Esophagus squamous epithelium (tissue), 5 donors: ENCODE measurements around the gene AIDA. TPM values are rescaled to one million over a fixed set of nuclear protein-coding genes. Genes with fewer than 3 reads are reported as not detected.
"Not testable (repeated sequence)": the region's sequence is repeated elsewhere in the genome, so short reads cannot be mapped to it uniquely, and the experiment has no call there.

Source experiments
- DNase-seq: peaks from one replicate; lab custom pipeline; 2025; lab: John Stamatoyannopoulos, UW
- H3K27ac ChIP-seq, 4 donors: fragments of 200-600 bp; sonication (generic); one replicate each; pipeline ENCODE4 v1.5.1; 2016 to 2019; ENCODE audit warnings: mild to moderate bottlenecking in 1 of 4
- H3K27me3 ChIP-seq, 4 donors: fragments of 200-600 bp; sonication (generic); 1 replicate in 3 of 4; 2 replicates in 1 of 4; pipeline versions ENCODE4 v1.5.1 to v1.6.0; 2017 to 2021; ENCODE audit warnings: antibody characterized with exemption in 1 of 4
- H3K36me3 ChIP-seq, 3 donors: fragments of 200-600 bp; sonication (generic); one replicate each; pipeline ENCODE4 v1.5.1; 2016 to 2019
- H3K4me1 ChIP-seq, 3 donors: fragments of 200-600 bp; sonication (generic); one replicate each; pipeline ENCODE4 v1.5.1; 2017 to 2019
- H3K4me3 ChIP-seq, 4 donors: fragments of 200-600 bp; sonication (generic); 1 replicate in 3 of 4; 2 replicates in 1 of 4; pipeline ENCODE4 v1.5.1; 2016 to 2019; ENCODE audit warnings: mild to moderate bottlenecking in 2 of 4, moderate library complexity in 1 of 4
- H3K9me3 ChIP-seq, 3 donors: fragments of 200-600 bp; sonication (generic); one replicate each; pipeline ENCODE4 v1.5.1; 2016 to 2019
- POLR2A ChIP-seq, 4 donors: fragments of 450-650 bp; IDR thresholded peaks; one replicate each; pipeline ENCODE4 v1.6.1; 2017; ENCODE audit warnings: antibody characterized with exemption in 4 of 4, mild to moderate bottlenecking in 4 of 4, moderate library complexity in 3 of 4
- WGBS, 2 donors: methylation state at CpG; one replicate each; pipeline ENCODE4 v1.1.5; 2018; 5-methylcytosine and 5-hydroxymethylcytosine counted together
- intact Hi-C: fragments of 100-400 bp; cut with DNase I; formaldehyde crosslinking; loops from one replicate; pipeline ENCODE4 v1.15.0; 2022
- total RNA-seq, 4 donors: library from RNA; depleted of rRNA; stranded (reverse); fragments of >200 nt; gene quantifications; one replicate each; pipeline ENCODE4 v1.1.0, GENCODE V29; 2016
- TF ChIP-seq, protein P1 (sequence below), 6 experiments: fragments of 450-650 bp in 4 of 6; fragments of 200-600 bp in 2 of 6; sonication (generic) in 2 of 6; IDR thresholded peaks; one replicate each; pipeline ENCODE4 v1.5.1; 2016 to 2019; ENCODE audit warnings: antibody characterized with exemption in 6 of 6, mild to moderate bottlenecking in 4 of 6, moderate library complexity in 4 of 6
- donor health status: DM: yes; HTN: yes; CAD: no.

AIDA gene
- total RNA-seq, 4 donors from 2014 or later = 18.6 to 51.1 (median 31.7) TPM

DNA sequence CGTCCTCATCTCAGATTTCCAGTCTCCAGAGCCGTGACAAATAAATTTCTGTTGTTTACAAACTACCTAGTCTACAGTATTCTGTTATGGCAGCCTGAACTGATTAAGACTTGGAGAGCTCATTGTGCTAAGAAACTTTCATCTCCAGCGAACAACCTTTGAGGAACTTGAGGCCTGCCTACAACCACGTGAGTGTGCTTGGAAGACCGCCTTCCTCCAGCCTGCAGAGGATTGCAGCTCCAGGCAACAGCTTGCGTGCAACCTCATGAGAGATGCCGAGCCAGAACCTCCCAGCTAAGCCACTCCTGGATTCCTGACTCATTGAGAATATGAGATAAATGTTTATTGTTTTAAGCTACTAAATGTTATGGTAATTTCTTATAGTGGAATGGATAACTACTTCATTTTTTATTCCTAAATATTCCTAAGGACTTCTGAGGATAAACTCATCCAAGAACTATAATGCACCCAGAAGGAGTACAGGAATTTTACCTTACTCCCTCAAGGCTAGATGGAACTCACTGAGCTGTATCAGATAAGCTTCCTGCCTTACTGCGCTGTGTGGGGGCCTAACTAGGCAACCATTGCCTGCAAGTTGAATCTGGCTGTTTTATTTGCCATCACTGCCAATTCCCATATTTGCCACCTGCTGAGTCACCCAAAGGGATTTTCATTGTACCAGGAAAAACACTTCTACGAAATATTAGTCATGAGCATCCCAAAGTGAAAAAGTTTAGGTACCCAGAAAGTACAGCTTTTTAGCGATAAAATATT lies 42.3 kb upstream of the AIDA start:
- no peaks in the 10 kb centered on the region for H3K9me3 ChIP-seq
- intact Hi-C loops = no loop called here
- no peak overlapping the region for H3K4me3 ChIP-seq
- DNase-seq = no peak
- 32 to 41% methylated on average over 8 to 10 of the region's 10 CpGs for WGBS, 2 donors
- H3K27ac ChIP-seq = peak overlapping the region in 3 of 4 donors; percentile 32 to 40 (median 34)
- peaks cover 6 to 11% (median 8%) of the 10 kb centered on the region in 3 donors for H3K4me1 ChIP-seq
- H3K27me3 ChIP-seq = no peaks in the 10 kb centered on the region
- no peak for TF ChIP-seq POLR2A (IDR thresholded peaks at IDR 0.05)
- TF ChIP-seq, protein P1, sequence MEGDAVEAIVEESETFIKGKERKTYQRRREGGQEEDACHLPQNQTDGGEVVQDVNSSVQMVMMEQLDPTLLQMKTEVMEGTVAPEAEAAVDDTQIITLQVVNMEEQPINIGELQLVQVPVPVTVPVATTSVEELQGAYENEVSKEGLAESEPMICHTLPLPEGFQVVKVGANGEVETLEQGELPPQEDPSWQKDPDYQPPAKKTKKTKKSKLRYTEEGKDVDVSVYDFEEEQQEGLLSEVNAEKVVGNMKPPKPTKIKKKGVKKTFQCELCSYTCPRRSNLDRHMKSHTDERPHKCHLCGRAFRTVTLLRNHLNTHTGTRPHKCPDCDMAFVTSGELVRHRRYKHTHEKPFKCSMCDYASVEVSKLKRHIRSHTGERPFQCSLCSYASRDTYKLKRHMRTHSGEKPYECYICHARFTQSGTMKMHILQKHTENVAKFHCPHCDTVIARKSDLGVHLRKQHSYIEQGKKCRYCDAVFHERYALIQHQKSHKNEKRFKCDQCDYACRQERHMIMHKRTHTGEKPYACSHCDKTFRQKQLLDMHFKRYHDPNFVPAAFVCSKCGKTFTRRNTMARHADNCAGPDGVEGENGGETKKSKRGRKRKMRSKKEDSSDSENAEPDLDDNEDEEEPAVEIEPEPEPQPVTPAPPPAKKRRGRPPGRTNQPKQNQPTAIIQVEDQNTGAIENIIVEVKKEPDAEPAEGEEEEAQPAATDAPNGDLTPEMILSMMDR (IDR thresholded peaks at IDR 0.05) = no peak
- no peaks in the 10 kb centered on the region for H3K36me3 ChIP-seq

DNA sequence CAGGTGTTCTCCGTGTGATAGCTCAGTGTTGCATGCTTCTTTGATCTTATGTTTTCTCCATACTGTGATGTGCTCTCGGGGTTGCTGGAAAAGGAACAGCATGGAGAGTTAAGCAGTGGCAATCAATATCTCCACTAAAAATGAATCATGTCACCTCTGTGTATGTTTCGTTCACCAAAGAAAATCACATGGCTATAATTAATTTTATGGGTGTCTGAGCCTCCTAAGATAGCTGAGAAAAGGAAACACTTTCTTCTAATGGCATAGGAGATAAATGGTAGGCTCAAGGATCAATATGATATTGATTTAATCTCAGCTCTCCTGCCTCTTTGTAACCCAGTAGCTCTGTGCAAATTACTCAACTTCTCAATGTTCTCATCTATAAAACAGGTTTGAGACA lies 39.0 kb upstream of the AIDA start:
- intact Hi-C loops = no loop called here
- 83 to 88% methylated on average over 3 of the region's 3 CpGs for WGBS, 2 donors
- Histone ChIP-seq H3K27ac (no peak overlapping the region), H3K36me3 (no peaks in the 10 kb centered on the region), H3K27me3 (no peaks in the 10 kb centered on the region), H3K4me3 (no peak overlapping the region), H3K4me1 (peaks cover 6 to 11% (median 8%) of the 10 kb centered on the region in 3 donors), H3K9me3 (no peaks in the 10 kb centered on the region)
- TF ChIP-seq, protein P1 (IDR thresholded peaks at IDR 0.05) = no peak
- DNase-seq = no peak

DNA sequence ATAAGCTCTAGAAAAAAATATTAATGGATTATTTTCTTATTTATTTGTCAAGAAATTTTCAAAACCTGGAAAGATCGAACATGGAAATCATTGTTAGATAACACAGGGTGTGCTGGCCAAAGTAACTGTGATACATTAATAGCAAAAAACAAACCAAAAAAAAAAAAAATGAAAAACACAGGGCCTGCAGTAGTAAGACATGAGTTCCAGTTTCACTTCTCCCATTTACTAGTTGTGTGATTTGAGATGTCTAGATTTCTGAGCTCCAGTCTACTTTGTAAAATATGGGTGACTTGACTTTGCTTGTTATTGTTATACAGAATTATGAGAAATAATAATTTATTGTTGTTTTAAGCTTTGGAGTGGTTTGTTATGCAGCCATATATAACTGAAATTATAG lies 38.4 kb upstream of the AIDA start:
- 68 to 85% methylated on average over 1 of the region's 1 CpG for WGBS, 2 donors
- intact Hi-C loops = no loop called here
- no peak for DNase-seq
- no peaks in the 10 kb centered on the region for H3K36me3 ChIP-seq
- no peaks in the 10 kb centered on the region for H3K9me3 ChIP-seq
- H3K27me3 ChIP-seq = no peaks in the 10 kb centered on the region
- no peak overlapping the region for H3K27ac ChIP-seq
- H3K4me1 ChIP-seq = peaks cover 6 to 11% (median 8%) of the 10 kb centered on the region in 3 donors
- no peak for TF ChIP-seq POLR2A (IDR thresholded peaks at IDR 0.05)
- TF ChIP-seq, protein P1 (IDR thresholded peaks at IDR 0.05) = no peak
- H3K4me3 ChIP-seq = no peak overlapping the region

DNA sequence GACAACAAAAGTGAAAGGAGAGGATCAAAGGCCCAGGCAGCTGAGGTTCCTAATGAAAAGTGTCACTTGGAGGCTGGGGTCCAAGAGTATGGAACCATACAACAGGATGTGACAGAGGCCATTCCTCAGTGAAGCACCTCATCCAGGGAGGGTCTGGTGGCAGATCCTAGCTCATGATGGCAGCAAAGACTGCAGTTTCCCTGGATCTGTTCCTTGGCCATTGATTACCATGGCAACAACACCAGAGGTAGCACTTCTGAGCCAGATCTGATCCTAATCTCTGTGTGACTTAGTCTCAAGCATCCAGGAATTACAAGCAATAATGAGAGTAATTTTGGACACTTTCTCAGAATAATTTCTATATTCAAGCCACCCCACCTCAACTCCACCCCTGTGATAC lies 37.6 kb upstream of the AIDA start:
- TF ChIP-seq, protein P1 (IDR thresholded peaks at IDR 0.05) = no peak
- TF ChIP-seq POLR2A (IDR thresholded peaks at IDR 0.05) = no peak
- Histone ChIP-seq H3K27me3 (no peaks in the 10 kb centered on the region), H3K27ac (no peak overlapping the region), H3K4me3 (no peak overlapping the region), H3K9me3 (no peaks in the 10 kb centered on the region), H3K36me3 (no peaks in the 10 kb centered on the region), H3K4me1 (peaks cover 6 to 9% (median 7%) of the 10 kb centered on the region in 3 donors)
- intact Hi-C loops = no loop called here
- DNase-seq = no peak

DNA sequence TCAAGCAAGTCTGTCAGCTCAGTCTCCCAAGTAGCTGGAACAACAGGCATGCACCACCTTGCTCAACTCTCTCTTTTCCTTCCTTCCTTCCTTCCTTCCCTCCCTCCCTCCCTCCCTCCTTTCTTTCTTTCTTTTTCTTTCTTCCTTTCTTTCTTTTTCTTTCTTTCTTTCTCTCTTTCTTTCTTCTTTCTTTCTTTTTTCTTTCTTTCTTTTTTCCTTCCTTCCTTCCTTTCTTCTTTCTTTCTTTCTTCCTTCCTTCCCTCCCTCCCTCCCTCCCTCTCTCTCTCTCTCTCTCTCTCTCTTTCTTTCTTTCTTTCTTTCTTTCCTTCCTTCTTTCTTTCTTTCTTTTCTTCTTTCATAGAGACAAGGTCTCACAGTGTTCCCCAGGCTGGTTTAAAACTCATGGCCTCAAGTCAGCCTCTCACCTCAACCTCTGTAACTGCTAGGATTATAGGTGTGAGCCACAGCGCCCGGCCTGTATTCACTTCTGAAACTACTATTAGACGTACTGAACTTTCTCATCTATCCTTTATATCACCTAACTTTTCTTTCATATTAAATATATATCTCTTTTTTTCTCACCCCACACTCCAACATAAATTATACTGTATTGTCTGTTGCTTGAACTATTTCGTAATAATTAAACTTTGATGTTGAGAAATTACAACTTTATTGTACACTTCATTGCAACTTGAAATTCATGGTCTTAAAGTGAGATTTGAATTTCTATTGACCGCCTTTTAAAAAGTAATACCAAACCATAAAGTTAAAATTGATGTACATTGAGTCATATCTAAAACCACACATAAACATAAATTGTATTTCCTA lies 29.6 kb upstream of the AIDA start:
- H3K9me3 ChIP-seq, H3K27me3 ChIP-seq, H3K36me3 ChIP-seq, intact Hi-C loops, H3K4me1 ChIP-seq, DNase-seq, H3K4me3 ChIP-seq, H3K27ac ChIP-seq: not testable (repeated sequence)
- 84 to 86% methylated on average over 5 of the region's 5 CpGs for WGBS, 2 donors
